ENCODE results near the gene MYLIP. TPM values are rescaled to one million over a fixed set of nuclear protein-coding genes. Genes with fewer than 3 reads are reported as not detected.
A peak's percentile ranks its signal among the peaks of the same experiment; 100 is the strongest.

MYLIP gene
- polyA plus RNA-seq, 1 experiment, result 6.5 TPM

DNA sequence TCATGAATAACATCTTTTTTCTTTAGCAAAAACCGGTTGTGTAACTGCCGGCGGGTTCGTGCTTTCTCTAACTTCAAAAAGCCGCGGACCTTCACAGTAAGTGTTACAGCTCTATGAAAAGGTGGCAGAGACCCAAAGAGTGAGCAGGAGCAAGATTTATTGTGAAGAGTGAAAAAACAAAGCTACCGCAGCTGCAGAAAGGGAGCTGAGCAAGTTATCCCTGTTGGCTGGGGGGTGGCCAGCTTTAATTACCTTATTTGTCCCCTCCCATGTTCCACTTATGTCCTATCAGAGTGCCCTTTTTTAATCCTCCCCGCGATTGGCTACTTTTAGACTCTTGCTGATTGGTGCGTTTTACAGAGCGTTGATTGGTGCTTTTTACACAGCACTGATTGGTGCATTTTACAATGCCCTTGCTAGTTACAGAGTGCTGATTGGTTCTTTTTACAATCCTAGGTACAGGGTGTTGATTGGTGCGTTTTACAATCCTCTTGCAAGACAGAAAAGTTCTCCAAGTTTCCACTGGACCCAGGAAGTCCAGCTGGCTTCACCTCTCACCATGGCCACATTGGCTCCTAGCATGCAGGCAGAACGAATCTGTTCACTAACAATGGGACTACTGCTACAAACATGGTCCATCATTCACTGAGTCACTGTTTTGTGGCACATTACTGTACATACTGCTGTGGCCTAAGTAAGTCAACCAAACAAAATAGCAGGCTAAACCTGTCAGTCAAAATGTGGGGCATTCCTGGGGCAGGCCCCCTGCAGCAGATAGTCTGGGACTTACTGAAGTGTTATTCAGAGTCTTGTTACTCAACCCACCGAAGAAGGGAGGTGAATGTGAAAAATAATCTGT is 52.8 kb downstream of the MYLIP start:
- CTCF ChIA-PET, result interaction anchor here (2.5 to 5.7 kb wide), 2 partner anchors 24 to 488 kb away, joined by 23 to 81 read pairs; no protein-coding TSS in a partner anchor
- TF ChIP-seq, protein P1, sequence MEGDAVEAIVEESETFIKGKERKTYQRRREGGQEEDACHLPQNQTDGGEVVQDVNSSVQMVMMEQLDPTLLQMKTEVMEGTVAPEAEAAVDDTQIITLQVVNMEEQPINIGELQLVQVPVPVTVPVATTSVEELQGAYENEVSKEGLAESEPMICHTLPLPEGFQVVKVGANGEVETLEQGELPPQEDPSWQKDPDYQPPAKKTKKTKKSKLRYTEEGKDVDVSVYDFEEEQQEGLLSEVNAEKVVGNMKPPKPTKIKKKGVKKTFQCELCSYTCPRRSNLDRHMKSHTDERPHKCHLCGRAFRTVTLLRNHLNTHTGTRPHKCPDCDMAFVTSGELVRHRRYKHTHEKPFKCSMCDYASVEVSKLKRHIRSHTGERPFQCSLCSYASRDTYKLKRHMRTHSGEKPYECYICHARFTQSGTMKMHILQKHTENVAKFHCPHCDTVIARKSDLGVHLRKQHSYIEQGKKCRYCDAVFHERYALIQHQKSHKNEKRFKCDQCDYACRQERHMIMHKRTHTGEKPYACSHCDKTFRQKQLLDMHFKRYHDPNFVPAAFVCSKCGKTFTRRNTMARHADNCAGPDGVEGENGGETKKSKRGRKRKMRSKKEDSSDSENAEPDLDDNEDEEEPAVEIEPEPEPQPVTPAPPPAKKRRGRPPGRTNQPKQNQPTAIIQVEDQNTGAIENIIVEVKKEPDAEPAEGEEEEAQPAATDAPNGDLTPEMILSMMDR (IDR thresholded peaks at IDR 0.05; ENCODE audit: insufficient read depth, low read depth, low read length), result no peak
- no peak for DNase-seq (ENCODE audit: low read depth)
- H3K36me3 ChIP-seq (ENCODE audit: control insufficient read depth, insufficient read depth, low read length), result no peaks in the 10 kb centered on the region
- POLR2A ChIA-PET, result no interaction called here
- peaks cover 3% of the 10 kb centered on the region; the same call in 1 of the 2 replicates for H3K27me3 ChIP-seq (ENCODE audit: control insufficient read depth, insufficient read depth, low read length)
- H3K4me3 ChIP-seq (ENCODE audit: low read depth, low read length), result no peak overlapping the region

DNA sequence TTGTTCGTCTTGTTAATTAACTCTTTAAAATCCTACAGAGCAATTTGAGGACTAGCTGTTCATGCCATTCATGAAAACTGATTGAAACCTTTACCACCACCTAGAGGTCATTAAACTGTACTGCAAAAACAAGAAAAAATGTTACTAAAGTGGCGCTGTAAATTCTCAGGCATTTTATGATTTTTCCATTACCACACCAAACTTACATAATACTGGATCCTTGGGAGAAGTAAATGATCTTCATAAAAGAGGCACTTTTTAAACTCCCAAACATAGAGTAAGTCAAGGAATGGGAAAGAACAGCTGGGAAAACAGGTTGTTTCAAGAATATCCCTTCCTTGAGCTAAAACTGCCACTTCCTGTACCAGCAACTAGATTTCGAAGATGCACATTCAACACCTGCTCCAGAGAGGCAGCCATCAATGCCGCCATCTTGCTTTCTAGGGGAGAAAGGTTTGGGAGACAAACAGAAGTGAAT is 54.3 kb downstream of the MYLIP start:
- TF ChIP-seq, protein P1 (IDR thresholded peaks at IDR 0.05; ENCODE audit: insufficient read depth, low read depth, low read length), result peak; percentile 65
- Histone ChIP-seq H3K27me3 (ENCODE audit: control insufficient read depth, insufficient read depth, low read length) (peaks cover 8% of the 10 kb centered on the region), H3K36me3 (ENCODE audit: control insufficient read depth, insufficient read depth, low read length) (no peaks in the 10 kb centered on the region), H3K4me3 (ENCODE audit: low read depth, low read length) (no peak overlapping the region)
- ChIA-PET CTCF (interaction anchor here (0.7 to 5.7 kb wide), 30 partner anchors 8 to 528 kb away, joined by 3 to 81 read pairs (median 4); partner anchors contain the start of gene MYLIP), POLR2A (no interaction called here)
- DNase-seq (ENCODE audit: low read depth), result peak; percentile 53

DNA sequence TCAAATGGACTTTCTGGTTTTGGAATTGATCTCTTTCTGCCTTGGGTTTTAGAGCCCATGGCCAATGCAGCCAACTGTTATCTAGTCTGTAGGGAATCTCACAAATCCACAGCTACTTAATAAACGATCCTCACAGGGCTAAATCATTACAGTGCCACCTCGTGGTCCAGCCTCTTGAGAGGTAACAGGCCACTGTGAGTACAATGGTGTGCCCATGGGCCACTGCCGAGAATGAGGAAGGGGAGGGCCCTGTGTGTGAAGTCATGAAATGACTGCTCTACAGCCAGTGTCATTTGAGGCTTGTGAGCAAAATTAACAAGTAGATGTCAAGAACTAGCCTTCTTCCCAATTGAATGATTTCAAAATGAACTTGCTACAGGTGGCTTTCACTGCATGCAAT is 55.2 kb downstream of the MYLIP start:
- TF ChIP-seq, protein P1 (IDR thresholded peaks at IDR 0.05; ENCODE audit: insufficient read depth, low read depth, low read length), result peak; percentile 30
- POLR2A ChIA-PET, result no interaction called here
- no peak for DNase-seq (ENCODE audit: low read depth)

DNA sequence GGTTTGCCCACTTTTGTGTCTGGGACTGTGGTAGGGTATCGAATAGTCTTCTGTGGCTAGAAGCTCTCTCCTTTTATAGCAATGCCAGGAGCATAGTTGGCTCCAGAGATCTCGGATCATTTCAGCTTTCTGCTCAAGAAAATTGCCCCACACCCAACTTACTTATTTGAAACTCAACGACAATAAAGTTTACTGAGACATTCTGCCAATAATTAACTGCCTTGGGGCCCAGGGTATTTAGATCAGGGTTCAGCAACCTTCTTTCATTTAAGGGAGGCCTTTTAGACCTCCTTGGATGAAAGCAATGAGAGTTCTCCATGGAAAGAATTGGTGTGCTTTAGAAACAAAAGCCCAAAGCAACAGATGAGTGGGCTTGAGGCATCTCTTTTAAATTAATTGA is 55.7 kb downstream of the MYLIP start:
- DNase-seq (ENCODE audit: low read depth), result no peak
- POLR2A ChIA-PET, result no interaction called here

More for the DNA sequence above, 55.2 kb downstream of the MYLIP start:
- Histone ChIP-seq H3K4me3 (ENCODE audit: low read depth, low read length) (no peak overlapping the region), H3K36me3 (ENCODE audit: control insufficient read depth, insufficient read depth, low read length) (no peaks in the 10 kb centered on the region), H3K27me3 (ENCODE audit: control insufficient read depth, insufficient read depth, low read length) (peaks cover 10% of the 10 kb centered on the region)
- CTCF ChIA-PET, result interaction anchor here (0.7 to 5.7 kb wide), 14 partner anchors 11 to 513 kb away, joined by 3 to 81 read pairs (median 4); partner anchors contain the start of gene MYLIP

More for the DNA sequence above, 55.7 kb downstream of the MYLIP start:
- Histone ChIP-seq H3K4me3 (ENCODE audit: low read depth, low read length) (no peak overlapping the region), H3K36me3 (ENCODE audit: control insufficient read depth, insufficient read depth, low read length) (no peaks in the 10 kb centered on the region), H3K27me3 (ENCODE audit: control insufficient read depth, insufficient read depth, low read length) (peaks cover 10% of the 10 kb centered on the region)
- TF ChIP-seq, protein P1 (IDR thresholded peaks at IDR 0.05; ENCODE audit: insufficient read depth, low read depth, low read length), result no peak
- CTCF ChIA-PET, result interaction anchor here (0.9 to 5.7 kb wide), 7 partner anchors 16 to 491 kb away, joined by 3 to 81 read pairs (median 4); partner anchors contain the start of gene MYLIP

Measured in BJ (cell line).